ENCODE data around the gene ELK4.

ELK4 gene, protein sequence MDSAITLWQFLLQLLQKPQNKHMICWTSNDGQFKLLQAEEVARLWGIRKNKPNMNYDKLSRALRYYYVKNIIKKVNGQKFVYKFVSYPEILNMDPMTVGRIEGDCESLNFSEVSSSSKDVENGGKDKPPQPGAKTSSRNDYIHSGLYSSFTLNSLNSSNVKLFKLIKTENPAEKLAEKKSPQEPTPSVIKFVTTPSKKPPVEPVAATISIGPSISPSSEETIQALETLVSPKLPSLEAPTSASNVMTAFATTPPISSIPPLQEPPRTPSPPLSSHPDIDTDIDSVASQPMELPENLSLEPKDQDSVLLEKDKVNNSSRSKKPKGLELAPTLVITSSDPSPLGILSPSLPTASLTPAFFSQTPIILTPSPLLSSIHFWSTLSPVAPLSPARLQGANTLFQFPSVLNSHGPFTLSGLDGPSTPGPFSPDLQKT

DNA sequence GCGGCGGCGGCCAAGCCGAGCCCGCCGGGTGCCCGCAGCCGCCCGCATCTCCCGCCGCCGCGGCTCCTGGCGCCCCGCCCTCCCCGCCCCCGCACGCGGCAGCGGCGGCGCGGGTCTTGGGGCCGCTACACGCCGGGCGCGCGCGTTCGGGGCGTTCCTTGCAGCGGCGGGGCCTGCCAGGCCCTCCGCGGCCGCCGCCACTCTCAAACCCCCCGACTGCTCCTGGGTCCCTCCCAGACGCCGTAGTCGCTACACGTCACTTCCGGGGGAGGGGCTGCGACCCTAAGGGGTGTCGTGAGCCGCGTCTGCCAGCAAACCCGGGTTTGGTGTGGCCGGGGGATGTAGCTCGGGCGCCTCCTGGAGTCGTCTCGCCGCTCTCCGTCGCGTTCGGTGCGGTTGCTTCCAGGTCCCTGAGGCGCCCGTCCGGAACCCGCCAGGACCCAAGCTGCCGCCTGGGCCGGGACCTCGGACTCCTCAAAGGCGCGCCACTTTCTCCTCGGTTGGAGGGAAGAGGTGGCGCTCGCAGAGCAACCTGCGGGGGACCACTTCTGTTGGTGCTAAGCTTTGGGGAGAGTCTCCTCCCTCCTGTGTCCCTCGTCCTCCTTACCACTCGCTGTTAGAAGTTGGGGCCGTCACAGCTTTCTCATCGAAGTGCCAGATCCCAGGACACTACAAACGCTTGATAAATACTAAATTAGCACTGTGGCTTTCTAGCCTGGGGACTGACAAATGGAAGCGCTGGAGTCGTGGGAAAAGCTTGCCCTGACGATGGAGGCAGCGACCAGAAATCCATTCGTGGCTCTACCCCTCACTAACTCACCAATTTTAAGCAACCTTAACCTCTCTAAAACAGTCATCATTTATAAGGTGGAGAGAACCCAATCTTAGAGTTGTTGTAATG, at the start of gene ELK4:
Gene ELK4, minus strand, starts transcription at position 244 of the 901 bp plus-strand sequence. CDS start 8,129 bp downstream, outside the sequence.
- DNase-seq = peak; percentile 97

DNA sequence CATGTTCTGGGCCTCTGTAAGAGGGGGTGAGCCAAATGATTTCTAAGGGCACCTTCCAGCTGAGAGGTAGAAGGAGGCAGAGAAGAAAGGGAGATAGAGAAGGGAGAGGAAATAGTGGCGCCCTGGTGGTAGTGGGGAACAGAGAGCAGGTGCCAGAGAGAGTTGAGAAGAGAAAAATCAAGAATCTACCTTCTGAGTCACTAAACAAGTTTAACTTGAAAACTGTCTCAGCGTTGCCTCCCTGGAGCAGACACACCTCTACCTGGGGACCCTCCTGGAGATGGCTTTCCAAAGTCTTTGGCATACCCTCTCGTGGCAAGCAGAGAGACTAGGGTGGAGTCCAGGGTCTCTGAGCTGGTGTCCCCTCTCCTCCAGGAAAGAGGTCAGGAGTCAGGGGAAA, 49.6 kb upstream of the ELK4 start:
- DNase-seq = no peak

DNA sequence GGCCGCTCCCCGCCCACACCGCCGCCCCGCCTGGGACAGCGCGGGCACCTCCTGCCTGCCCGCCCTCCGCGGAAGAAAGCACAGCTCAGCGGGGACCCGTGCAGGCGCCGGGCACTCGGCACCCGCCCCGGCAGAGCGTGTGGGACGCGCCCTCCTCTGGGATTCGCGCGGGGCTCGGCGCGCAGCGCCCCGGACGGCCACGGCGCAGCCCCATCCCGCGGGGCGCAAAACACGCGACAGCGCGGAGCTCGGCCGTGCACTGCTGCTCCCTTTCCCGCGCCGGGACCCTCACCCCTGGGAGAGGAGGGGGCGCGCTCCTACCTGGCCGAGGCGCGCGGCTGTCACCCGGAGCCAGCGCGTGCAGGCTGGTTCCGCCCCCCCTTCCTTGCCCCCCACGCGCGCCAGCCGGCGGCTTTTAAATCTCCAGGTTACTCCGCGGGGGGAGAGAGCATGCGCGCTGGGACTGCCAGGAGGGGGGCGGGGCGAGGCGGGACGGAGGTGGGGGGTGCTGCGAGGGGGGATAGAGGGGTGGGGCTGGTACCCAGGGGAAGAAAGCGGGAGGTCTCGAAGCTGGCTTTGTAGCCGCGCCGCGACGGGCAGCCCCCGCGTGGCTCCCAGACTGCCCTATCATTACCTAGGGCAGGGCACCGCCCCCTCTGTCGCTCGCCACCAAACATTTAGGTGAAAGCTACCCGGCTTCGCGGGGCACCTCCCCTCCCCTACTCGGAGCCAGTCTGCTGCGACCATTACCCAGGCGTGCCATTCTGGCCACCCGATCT, 48.5 kb upstream of the ELK4 start, which contains the start of gene SLC45A3:
Gene SLC45A3, minus strand, starts transcription at position 437 of the 779 bp plus-strand sequence. CDS start 15,853 bp downstream, outside the sequence.
- no peak for DNase-seq

DNA sequence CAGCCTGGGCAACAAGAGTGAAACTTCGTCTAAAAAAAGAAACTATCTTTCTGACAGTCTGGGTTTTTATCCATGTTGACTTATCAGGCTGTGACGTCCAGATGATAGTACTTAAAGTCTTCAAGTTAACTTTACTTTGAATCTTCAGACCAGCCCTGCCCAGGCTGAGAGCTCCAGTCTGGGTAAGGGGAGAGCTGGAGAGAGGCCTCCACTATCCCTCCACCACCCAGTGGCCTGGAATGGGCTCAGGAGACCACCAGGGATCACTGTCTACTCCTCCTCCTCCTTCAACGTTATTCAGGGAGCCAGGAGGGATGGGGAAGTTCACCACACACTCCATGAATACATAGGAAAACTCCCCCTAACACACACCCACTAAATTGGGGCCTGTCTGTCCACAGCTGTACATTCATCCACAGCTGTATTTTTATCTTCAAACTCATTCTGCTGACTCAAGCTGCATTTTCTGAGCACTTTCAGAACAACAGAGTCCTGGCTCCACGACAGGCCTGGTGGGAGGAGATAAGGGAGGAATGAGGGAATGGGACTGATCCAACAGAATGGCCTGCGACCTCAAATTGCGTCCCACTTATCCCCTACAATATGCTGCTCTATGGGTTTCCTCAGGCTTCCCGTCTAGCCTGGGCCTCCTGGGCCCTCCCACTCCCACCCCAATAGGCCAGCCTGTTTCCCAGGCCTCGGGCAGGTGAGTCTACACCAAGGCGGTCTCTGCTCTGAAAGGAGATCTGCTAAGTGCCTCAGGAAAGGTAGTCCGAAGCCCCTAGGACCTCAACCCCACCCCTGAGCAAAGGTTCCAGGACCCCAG, 46.7 kb upstream of the ELK4 start:
- no peak for DNase-seq

DNA sequence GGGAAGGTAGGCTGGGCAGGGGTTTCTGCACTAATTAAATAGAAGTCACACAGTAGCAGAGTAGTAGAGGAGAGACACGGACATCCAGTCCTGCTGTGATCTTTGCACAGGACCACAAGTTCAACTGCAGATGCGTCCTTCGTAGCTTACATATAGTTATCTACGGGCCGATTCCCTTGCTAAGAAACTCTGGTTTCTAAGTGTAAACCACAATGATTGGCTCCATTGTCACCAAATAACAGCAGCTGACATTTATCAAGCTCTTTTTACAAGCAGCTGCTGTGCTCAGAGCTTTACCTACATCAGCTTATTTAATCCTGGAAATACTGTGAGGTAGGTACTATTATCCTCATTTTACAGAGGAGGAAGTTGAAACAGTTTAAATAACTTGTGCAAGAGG, 45.4 kb upstream of the ELK4 start:
- DNase-seq = no peak

DNA sequence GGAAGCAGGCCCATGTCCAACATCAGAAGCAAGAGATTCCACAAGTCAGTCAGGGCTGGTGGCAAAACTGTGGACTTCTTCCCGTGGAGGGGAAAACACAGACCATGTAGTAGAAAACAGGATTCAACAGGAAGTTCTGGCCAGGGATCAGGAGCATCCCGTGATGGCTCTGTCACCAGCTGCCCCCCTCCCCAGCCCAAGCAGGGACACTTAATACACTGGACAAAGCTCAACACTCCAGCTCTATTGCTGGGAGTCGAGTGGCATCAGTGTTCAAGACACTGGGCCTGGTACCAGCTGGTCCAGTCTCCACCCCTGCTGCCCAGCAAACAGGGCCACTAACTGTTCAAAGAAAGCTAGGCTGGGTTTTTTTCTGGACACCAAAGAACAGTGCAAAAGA, 44.8 kb upstream of the ELK4 start:
- no peak for DNase-seq

DNA sequence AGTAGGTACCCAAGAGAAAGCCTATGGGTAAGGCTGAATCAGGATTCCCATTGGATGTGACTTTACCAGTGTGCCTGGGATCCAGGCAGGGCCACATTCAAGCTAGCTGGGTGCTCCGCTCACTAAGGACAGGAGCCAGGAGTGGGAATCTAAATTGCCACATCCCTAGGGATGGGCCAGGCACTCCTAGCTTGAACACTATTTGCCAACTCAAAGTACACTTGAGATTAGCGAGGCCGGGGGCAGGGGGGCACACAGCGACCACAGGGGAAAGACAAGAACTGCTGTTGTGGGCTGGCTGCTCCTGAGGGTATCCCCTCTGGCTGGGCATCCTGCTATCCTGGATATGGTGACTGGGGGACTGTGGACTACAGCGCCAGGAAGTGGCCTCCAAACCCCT, 44.2 kb upstream of the ELK4 start:
- no peak for DNase-seq

DNA sequence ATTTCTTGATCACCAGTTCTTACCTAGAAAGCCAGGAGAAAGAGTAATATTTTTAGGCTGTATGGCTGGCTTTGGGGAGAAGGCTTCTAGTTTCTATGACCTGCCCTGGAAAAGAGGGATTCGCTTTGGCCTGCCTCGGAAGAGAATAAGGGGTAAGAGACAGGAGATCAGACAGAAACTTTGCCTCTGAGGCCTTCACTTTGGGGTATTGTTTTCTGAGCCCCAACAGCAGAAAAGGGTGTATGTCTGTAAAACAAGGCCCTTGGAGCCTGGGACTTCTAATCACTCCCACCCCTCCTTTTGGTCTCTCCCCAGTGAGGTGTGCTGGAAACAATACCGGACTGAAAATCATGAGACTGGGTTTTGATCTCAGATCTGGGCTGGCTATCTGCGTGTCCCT, 43.4 kb upstream of the ELK4 start:
- DNase-seq = no peak

DNA sequence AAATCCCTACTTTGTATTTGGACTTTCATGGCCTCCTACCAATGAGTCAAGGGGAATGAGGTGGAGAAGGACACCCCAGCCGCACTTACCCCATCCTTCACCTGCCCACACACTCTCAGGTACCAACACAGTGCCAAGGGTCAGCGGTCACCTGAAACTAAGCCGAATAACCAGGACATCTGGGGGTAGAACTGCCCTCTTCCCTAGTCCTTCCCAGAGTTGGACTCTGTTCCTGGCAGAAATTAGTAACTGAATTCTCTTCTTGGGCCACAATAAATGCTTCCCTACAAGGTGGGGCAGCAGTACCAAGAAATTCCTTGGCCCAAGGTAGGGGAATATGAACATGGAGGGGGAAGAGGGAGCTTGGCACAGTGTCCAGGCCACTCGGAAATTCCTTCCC, 41.2 kb upstream of the ELK4 start:
- no peak for DNase-seq

DNA sequence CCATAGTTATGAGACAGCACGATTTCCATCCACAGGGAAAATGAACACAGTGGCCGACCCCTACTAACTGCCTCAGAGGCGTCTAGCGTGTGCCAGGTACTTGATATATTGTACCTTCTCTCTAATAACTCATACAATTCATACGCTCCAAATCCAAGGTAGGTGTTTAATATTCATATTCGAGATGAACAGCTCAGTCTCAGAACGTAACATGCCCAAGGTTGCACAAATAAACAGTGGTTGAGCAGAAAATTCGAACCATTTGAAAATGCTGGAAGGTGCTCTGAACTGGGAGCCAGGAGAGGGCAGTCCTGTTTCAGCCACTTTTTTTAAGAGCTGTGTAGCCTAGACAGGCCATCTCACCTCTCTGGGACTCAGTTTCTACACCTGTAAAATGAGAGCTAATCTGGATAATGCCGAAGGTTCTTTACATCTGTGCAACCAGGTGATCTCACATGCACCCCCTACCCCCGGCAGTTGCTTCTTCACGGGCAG, 40.6 kb upstream of the ELK4 start:
- DNase-seq = no peak

DNA sequence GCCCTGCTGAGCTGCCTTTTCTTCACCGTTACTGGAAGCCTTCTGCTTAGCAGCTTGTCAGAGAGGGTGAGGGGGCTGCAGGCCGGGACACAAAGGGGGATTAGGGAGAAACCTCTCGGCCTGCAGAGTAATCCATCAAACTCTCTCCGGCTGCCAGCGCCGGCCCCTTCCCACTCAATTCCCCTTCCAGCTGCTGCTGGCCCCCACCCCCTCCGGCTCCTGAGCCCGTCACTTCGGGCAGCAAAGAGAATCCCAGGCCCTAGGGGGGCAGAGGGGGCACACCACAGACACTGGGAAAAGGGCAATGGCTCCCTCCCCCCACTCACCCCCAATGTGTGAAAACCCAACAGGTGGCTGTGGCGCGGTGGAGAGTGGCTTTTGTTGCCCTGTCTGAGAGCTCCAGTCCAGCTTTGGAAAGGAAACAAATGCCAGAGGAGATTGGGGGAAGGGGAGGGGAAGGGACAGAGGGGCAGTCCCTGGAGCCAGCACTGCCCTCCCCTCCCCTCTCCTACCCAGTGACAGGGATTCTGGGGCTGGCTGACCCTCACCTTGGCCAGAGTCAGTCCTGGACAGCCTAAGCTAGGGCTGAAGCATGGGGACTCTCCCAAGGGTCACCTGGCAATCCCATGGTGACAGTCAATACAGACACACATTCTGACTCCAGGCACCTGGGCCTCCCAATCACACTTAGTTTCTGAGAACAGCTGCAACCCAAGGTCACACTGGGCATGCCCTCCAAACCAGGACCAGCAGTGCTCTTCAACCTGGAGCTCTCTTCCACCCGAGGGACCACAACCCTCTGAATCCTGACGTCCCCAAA, 39.0 kb upstream of the ELK4 start:
- no peak for DNase-seq

DNA sequence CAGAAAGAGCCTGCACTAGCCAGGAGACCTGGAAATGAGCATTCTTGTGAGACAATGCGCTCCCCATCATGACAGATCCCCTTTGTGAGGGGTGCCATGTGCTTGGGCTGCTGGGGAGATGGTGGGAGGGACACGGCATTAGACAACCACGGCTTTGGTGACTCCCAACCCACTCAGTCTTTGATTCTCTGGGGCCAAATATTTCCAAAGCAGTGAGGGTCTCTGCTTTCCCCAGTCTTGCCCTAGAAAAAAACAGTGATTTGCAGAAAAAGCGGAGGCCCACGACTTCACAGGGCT, 38.3 kb upstream of the ELK4 start:
- no peak for DNase-seq

DNA sequence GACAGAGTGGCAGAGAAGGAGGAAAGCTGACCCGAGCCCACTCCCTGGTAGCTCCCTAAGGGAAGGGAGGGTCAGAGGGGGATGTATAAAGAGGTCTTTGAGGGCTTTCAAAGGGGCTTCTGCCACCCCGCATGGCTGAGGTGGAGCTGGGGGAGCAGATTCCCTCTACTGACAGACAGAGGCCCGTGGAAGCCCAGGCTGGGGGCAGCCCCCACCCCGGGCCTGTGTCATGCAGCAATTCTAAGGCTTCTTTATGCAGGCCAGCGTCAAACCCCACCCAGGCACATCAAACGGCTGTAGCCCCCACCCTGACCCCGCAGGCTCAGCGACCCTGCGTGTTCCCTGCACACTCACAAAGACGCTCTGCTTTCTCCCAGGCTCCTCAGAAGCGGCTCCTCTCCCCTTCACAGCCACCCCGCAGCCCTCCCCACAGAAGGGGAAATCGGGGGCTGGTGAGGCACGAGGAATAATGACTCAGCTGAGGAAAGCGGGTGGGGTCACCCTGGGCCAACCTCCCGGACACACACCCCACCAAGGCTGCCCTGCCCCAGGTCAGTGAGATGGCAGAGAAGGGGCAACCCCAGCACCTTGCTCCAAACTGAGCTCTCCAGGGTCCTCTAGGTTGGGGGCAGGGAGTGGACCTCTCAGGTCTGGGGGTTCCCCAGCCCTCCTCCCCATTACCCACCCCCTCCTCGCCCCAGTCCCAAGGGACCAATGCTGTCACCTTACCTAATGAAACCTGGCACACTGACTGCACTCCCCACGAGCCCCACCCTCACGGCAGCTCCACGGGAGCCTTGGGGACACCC, 37.7 kb upstream of the ELK4 start:
- no peak for DNase-seq

DNA sequence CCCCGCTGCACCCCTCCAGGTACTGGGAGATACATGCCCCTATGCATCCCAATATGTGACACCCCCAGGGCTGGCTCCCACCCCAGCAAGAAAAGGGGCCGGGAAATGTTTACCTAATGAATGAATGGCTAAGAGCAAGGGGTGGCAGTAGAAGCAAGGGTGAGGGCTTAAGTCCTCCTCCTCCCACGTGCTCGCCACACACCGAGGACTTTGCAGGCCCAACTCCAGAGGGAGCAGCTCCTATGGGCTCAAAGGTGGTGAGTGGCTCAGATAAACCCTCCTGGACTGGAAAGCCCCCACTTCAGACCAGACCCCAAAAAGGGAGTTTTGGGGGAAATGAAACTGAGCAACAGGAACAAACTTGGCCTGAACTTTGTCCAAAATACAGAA, 37.1 kb upstream of the ELK4 start:
- no peak for DNase-seq

DNA sequence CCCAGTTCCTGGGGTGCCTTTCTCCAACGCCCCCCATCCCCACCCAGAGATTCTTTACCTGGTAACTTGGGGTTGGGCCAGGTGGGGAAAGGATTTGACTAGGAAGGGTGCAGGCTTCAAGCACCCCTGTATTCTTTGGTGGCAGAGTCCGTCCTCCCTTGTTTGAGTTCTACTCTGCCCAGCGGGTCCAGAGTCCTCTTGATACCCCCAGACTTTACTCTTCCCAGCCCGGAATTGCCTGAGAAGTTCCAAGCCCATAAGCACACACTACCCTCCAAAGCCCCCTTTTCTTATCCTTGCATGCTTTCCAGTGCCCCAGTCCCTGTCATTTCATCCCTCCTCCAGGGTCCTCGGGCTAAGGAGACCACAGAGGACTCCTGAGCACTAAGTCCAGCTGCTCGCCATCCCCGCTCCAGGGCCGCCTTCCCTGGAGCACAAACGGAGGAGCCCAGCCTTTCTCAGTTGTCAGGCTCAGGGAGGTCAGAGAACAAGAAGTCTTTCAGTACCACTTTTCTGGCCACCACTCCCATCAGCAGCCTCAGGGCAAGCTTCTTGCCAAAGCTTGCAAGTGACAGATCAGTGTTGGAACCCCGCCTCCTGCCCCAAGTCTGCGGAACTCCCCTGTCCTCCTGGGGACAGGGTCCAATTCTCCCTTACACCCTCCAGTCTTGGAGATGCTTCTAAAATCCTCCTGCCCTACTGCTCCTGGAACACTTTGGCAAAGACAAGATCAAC, 36.3 kb upstream of the ELK4 start:
- DNase-seq = no peak

DNA sequence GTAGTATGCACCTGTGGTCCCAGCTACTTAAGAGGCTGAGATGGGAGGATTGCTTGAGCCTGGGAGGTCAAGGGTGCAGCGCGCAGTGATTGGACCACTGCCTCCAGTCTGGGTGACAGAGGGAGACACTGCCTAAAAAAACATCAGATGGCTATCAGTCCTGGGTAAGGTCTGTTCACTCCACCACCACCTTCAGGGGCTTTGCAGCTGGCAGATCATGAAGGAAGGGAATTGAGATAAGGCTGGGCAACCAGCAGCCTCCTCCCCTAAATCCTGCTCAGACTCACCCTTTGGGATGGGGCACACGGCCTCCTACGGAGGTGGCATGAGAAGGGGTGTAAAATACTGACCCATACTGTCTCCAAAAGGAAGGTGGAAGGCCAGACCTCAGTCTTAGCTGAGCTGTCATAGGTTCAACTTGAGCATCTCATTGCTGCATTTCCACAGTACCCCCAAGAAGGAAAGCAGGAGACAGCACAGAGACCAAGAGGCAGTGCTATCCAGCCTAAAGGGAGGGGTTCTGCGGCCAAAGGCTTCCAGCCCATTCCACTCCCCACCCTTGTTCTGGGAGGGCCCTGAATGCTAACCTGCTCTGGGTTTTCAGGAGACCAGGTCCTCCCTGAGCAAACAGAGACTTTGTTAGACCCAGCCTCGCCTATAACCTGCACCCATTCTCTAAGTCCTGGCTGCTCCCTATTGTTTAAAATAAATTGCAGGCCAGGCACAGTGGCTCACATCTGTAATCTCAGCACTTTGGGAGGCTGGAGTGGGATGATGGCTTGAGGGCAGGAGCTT, 34.8 kb upstream of the ELK4 start:
- no peak for DNase-seq

DNA sequence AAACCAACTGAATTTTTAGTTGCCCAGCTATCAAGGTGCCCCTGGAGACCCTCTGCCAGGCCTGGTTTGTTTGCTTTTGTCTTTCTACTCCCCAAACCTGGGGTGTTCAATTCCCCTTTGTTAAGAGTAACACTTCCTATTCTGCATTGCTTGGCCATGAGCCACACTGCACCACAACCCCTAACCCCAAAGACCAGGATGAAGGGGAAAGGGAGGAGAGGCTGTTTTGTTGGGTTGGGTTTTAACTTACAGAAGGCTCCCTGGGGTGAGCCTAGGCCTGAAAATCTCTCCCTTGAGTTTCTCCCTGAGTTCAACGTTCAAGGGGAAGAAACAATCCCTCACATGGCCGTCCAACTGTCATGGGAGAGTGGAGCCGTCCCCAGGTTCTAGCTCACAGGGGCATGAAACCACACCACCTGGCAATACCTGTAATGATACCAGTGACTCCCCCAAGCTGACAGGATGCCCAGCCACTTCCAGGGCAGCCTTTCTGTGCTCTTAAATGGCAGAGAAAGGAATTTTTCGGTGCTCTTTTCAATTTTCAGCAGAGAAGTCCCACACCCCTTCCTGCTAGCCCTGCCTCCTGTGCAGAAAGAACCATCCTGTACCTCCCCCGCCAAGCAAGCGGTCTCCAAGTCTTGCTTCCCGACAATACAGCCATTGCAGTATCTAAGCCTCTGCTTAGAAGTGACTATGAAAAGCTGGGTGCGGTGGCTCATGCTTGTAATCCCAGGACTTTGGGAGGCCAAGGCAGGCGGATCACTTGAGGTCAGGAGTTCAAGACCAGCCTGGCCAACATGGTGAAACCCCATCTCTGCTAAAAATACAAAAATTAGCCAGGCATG, 33.6 kb upstream of the ELK4 start:
- DNase-seq = no peak

Data from NCI-H187 treated with DMSO at 0.1 percent for 48 hours (cell line).